Right lobe of liver (tissue), 4 donors: ENCODE data around the gene HMGCS1.

Experiments
- POLR2A ChIP-seq: fragments of 450-650 bp; IDR thresholded peaks from one replicate; pipeline ENCODE4 v1.6.1; 2017; ENCODE audit warnings: antibody characterized with exemption, mild to moderate bottlenecking
- TF ChIP-seq, protein P1 (sequence below), 4 donors: fragments of 200-600 bp in 3 of 4; fragments of 450-650 bp in 1 of 4; IDR thresholded peaks; one replicate each; pipeline versions ENCODE4 v1.5.1 to v1.8.0; 2016 to 2022; ENCODE audit warnings: antibody characterized with exemption in 4 of 4, mild to moderate bottlenecking in 2 of 4
- donor health status: DM: no; HTN: no; CAD: no.
- donor health status: DM: no; HTN: no; CAD: no.
- donor health status: DM: no; HTN: yes; CAD: no.

DNA sequence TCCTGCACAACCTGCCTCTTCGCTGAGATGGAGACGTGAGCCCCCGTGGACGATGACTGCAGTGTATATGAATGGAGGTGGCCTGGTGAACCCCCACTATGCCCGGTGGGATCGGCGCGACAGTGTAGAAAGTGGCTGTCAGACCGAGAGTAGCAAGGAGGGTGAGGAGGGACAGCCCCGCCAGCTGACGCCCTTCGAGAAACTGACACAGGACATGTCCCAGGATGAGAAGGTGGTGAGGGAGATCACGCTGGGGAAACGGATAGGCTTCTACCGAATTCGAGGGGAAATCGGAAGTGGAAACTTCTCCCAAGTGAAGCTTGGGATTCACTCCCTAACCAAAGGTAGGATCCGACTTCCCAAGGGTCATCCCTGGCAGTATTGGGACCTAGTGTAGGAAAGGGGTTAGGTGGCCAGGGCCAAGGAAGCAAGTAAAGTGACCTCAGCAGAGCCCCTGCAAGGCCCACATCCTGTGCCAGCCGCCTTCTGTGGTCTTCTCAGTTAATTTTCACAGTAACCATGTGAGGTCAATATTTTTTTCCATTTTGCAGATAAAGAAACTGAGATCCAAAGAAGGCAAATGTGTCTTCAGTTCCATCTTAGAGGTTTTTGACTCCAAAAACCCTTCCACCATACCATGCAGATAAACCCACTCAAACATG, 67.4 kb downstream of the HMGCS1 start:
- TF ChIP-seq, protein P1, sequence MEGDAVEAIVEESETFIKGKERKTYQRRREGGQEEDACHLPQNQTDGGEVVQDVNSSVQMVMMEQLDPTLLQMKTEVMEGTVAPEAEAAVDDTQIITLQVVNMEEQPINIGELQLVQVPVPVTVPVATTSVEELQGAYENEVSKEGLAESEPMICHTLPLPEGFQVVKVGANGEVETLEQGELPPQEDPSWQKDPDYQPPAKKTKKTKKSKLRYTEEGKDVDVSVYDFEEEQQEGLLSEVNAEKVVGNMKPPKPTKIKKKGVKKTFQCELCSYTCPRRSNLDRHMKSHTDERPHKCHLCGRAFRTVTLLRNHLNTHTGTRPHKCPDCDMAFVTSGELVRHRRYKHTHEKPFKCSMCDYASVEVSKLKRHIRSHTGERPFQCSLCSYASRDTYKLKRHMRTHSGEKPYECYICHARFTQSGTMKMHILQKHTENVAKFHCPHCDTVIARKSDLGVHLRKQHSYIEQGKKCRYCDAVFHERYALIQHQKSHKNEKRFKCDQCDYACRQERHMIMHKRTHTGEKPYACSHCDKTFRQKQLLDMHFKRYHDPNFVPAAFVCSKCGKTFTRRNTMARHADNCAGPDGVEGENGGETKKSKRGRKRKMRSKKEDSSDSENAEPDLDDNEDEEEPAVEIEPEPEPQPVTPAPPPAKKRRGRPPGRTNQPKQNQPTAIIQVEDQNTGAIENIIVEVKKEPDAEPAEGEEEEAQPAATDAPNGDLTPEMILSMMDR (IDR thresholded peaks at IDR 0.05) = no peak
- no peak for TF ChIP-seq POLR2A
